Measurements from ENCODE around the gene ZDHHC24.

Gene ZDHHC24

GRCh38 chr11:66559142-66559865 is 13.5 kb upstream of the ZDHHC24 start:
- no peak overlapping the region for H3K27ac Mint-ChIP-seq
- no peak for DNase-seq
- H3K36me3 Mint-ChIP-seq (ENCODE audit: low read depth) = peaks cover 49% of the 10 kb centered on the region
- H3K4me3 Mint-ChIP-seq = no peak overlapping the region
- no peak for TF ChIP-seq CTCF (IDR thresholded peaks at IDR 0.05)
- peaks cover 1% of the 10 kb centered on the region for H3K4me1 Mint-ChIP-seq
- no peaks in the 10 kb centered on the region for H3K27me3 Mint-ChIP-seq (ENCODE audit: low read depth, poor library complexity)
- H3K9me3 Mint-ChIP-seq = no peaks in the 10 kb centered on the region

DNA sequence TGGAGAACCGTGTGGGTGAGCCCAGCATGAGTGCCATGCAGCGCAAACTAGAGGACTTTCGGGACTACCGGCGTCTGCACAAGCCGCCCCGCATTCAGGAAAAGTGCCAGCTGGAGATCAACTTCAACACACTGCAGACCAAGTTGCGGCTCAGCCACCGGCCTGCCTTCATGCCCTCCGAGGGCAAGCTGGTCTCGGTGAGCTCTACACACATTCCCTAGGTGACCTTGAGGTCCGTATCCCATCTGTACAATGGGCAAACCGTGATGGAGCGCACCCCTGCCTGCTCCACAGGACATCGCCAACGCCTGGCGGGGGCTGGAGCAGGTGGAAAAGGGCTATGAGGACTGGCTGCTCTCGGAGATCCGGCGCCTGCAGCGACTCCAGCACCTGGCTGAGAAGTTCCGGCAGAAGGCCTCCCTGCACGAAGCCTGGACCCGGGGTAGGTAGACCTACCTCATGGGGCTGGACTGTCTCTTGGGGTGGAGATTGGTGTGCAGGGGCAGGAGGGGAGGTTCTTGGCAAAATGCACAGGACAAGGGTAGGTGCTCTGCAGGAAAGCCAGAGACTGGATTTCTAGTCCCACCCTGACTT is 12.0 kb upstream of the ZDHHC24 start:
- TF ChIP-seq CTCF (IDR thresholded peaks at IDR 0.05) = no peak
- Mint-ChIP-seq H3K4me3 (no peak overlapping the region), H3K4me1 (no peaks in the 10 kb centered on the region), H3K27ac (no peak overlapping the region), H3K9me3 (no peaks in the 10 kb centered on the region), H3K27me3 (ENCODE audit: low read depth, poor library complexity) (no peaks in the 10 kb centered on the region), H3K36me3 (ENCODE audit: low read depth) (peaks cover 51% of the 10 kb centered on the region)
- DNase-seq = no peak

- Mint-ChIP-seq H3K27me3 (ENCODE audit: low read depth, poor library complexity) (no peaks in the 10 kb centered on the region), H3K4me3 (no peak overlapping the region), H3K27ac (no peak overlapping the region), H3K4me1 (no peaks in the 10 kb centered on the region), H3K36me3 (ENCODE audit: low read depth) (peaks cover 53% of the 10 kb centered on the region), H3K9me3 (no peaks in the 10 kb centered on the region)
- no peak for TF ChIP-seq CTCF (IDR thresholded peaks at IDR 0.05)
- no peak for DNase-seq
These were observed 10.2 kb upstream of the ZDHHC24 start for GRCh38 chr11:66556086-66556485.

DNA sequence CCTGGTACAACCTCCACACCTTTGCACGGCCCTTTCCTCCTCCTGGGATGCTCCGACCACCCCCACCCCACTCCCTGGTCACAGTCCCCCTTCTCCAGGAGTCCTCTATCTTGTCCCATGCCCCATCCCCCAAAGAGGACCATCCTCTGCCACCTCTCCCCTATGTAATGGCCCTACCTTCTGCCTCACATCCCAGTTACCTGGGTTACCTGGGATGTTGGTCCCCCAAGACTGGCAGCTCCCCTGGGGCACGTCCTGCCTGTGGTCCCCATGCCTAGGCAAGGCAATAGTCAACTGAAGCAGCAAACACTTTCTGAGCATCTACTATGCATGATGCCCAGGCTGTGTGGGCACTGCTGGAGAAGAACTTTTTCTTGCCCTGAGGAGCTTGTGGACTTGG is 9.6 kb upstream of the ZDHHC24 start:
- peaks cover 53% of the 10 kb centered on the region for H3K36me3 Mint-ChIP-seq (ENCODE audit: low read depth)
- H3K27ac Mint-ChIP-seq = no peak overlapping the region
- no peak for TF ChIP-seq CTCF (IDR thresholded peaks at IDR 0.05)
- H3K9me3 Mint-ChIP-seq = no peaks in the 10 kb centered on the region
- no peaks in the 10 kb centered on the region for H3K27me3 Mint-ChIP-seq (ENCODE audit: low read depth, poor library complexity)
- no peak overlapping the region for H3K4me3 Mint-ChIP-seq
- no peak for DNase-seq
- peaks cover 3% of the 10 kb centered on the region for H3K4me1 Mint-ChIP-seq

DNA sequence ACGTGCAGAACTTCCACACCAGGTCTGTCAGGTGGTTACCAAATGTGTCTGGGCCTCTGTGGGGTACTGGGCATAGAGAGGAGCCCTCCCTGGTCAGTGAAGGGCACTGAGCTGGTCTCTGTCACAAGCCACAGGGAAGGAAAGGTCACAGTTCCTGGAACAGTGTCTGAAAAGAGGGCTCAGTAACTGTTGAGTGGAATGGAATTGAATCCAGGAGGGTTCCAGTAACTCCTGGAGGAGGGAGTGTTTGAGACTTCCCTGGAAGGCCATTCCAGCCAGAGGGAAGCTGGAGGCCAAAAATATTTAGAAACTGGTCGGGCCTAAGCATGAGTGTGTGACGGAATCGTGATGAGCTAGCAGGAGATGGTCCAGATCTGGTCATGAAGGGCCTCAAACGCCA is 8.8 kb upstream of the ZDHHC24 start:
- no peaks in the 10 kb centered on the region for H3K9me3 Mint-ChIP-seq
- DNase-seq = no peak
- H3K27me3 Mint-ChIP-seq (ENCODE audit: low read depth, poor library complexity) = no peaks in the 10 kb centered on the region
- no peak overlapping the region for H3K4me3 Mint-ChIP-seq
- H3K4me1 Mint-ChIP-seq = peaks cover 11% of the 10 kb centered on the region
- no peak overlapping the region for H3K27ac Mint-ChIP-seq
- H3K36me3 Mint-ChIP-seq (ENCODE audit: low read depth) = peaks cover 55% of the 10 kb centered on the region
- TF ChIP-seq CTCF (IDR thresholded peaks at IDR 0.05) = no peak

DNA sequence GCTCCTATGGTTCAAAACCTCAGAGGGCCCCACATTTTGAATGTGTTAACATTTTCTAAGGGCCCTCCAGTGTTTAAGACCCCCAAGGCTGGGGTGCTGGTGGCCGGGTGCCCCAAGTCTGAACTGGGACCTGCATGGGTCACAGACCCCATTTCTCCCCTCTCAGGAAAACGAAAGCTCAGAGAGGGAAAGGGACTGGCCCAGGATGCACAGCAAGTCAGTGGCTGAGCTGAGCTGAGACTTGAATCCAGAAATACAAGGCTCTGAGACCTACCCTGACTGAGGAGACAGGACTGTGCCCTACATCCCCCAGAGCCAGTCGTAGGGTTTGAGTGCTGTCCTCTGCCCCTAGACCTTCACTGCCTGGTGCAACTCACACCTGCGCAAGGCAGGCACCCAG is 5.0 kb upstream of the ZDHHC24 start:
- H3K27ac Mint-ChIP-seq = no peak overlapping the region
- TF ChIP-seq CTCF (IDR thresholded peaks at IDR 0.05) = no peak
- H3K9me3 Mint-ChIP-seq = no peaks in the 10 kb centered on the region
- H3K27me3 Mint-ChIP-seq (ENCODE audit: low read depth, poor library complexity) = no peaks in the 10 kb centered on the region
- peaks cover 36% of the 10 kb centered on the region for H3K36me3 Mint-ChIP-seq (ENCODE audit: low read depth)
- H3K4me1 Mint-ChIP-seq = peaks cover 41% of the 10 kb centered on the region
- no peak overlapping the region for H3K4me3 Mint-ChIP-seq
- no peak for DNase-seq

Measured in nephron progenitor cell (in vitro differentiated cells).